Panc1 (cell line): Measurements from ENCODE around the gene DYNC1LI1. TPM values are rescaled to one million over a fixed set of nuclear protein-coding genes. Genes with fewer than 3 reads are reported as not detected.

Experiments used
- ATAC-seq: fragments of 200-7000 bp; cut with Tn5 transposase; 2 replicates; pipeline ENCODE4 v1.9.1; 2020; ENCODE audit warnings: mild to moderate bottlenecking, moderate library complexity
- BruUV-seq: library from RNA; stranded (reverse); fragments of 400-500 nt; replicated peaks from 2 replicates; lab custom pipeline; 2021; lab: Mats Ljungman, UMichigan
- CTCF ChIA-PET: fragments of 300-600 bp; sonication (Branson Sonifier 250); formaldehyde crosslinking; loops from one replicate; lab custom pipeline; 2022; ENCODE audit warnings: antibody characterized with exemption; lab: Charles Lee
- POLR2A ChIA-PET: fragments of 300-600 bp; sonication (Branson Sonifier 250); formaldehyde crosslinking; loops from one replicate; lab custom pipeline; 2022; ENCODE audit warnings: antibody characterized with exemption; lab: Charles Lee
- DNase-seq: peaks from one replicate; pipeline ENCODE4 v3.0.0-alpha.2; 2010; ENCODE audit warnings: low read depth, low spot score
- H3K27ac ChIP-seq: 2 replicates; pipeline ENCODE4 v1.5.1; 2011; ENCODE audit warnings: mild to moderate bottlenecking, low read length, inconsistent platforms
- H3K27me3 ChIP-seq: fragments of 200-500 bp; sonication (Bioruptor generic); 2 replicates; pipeline ENCODE4 v1.6.0; 2014; ENCODE audit warnings: low read length, inconsistent platforms; ENCODE audit not compliant: control insufficient read depth, insufficient read depth
- H3K36me3 ChIP-seq: fragments of 200-500 bp; sonication (Bioruptor generic); 2 replicates; pipeline ENCODE4 v1.5.1; 2014; ENCODE audit warnings: inconsistent platforms, mild to moderate bottlenecking, low read length, moderate library complexity; ENCODE audit not compliant: control insufficient read depth, insufficient read depth
- H3K4me1 ChIP-seq: 2 replicates; pipeline ENCODE4 v1.5.1; 2011; ENCODE audit warnings: inconsistent platforms, mild to moderate bottlenecking, low read length, moderate library complexity; ENCODE audit not compliant: control insufficient read depth, insufficient read depth
- H3K4me3 ChIP-seq, 2 experiments: 2 replicates each; pipeline ENCODE4 v1.5.1; 2011 to 2012; ENCODE audit warnings: low read depth in 2 of 2, low read length in 2 of 2, mild to moderate bottlenecking in 2 of 2, inconsistent platforms in 1 of 2, moderate library complexity in 1 of 2
- H3K9me3 ChIP-seq: fragments of 200-500 bp; sonication (Bioruptor generic); 2 replicates; pipeline ENCODE4 v1.5.1; 2014; ENCODE audit warnings: low read depth, mild to moderate bottlenecking, inconsistent platforms, low read length, moderate library complexity; ENCODE audit not compliant: control insufficient read depth, insufficient read depth
- CTCF ChIP-seq: fragments of 450-650 bp; IDR thresholded peaks from 2 replicates; pipeline ENCODE4 v1.5.1; 2017; ENCODE audit warnings: mild to moderate bottlenecking
- POLR2AphosphoS5 ChIP-seq: IDR thresholded peaks from 2 replicates; pipeline ENCODE4 v1.6.1; 2012; ENCODE audit warnings: mild to moderate bottlenecking, low read depth, low read length, moderate library complexity
- REST ChIP-seq, 2 experiments: IDR thresholded peaks; 2 replicates each; pipeline ENCODE4 v1.6.1; 2011 to 2012; ENCODE audit warnings: low read depth in 2 of 2, control low read depth in 1 of 2, low read length in 1 of 2, mild to moderate bottlenecking in 1 of 2, moderate library complexity in 1 of 2; ENCODE audit not compliant: insufficient read depth in 1 of 2
- SIN3A ChIP-seq: IDR thresholded peaks from 2 replicates; pipeline ENCODE4 v1.6.1; 2012; ENCODE audit warnings: low read depth, mild to moderate bottlenecking, low read length, moderate library complexity, borderline replicate concordance; ENCODE audit not compliant: insufficient read depth
- TCF7L2 ChIP-seq: IDR thresholded peaks from 2 replicates; pipeline ENCODE4 v1.6.1; 2011; ENCODE audit warnings: mild to moderate bottlenecking, low read depth, low read length, inconsistent platforms
- in situ Hi-C: cut with HindIII; loops from 2 replicates; pipeline ENCODE4 v1.10.0; 2016; ENCODE audit warnings: low sequenced_read_pairs, low pct_unique_long_range_greater_than_20kb
- intact Hi-C: fragments of 100-400 bp; cut with micrococcal nuclease; formaldehyde crosslinking; loops from one replicate; pipeline ENCODE4 v1.10.0; 2022; ENCODE audit not compliant: unreplicated experiment
- total RNA-seq: library from RNA; stranded (reverse); gene quantifications from one replicate; pipeline ENCODE4 v1.2.1, GENCODE V29; 2021; ENCODE audit not compliant: unreplicated experiment

Gene DYNC1LI1
- total RNA-seq, 1 experiment from 2014 or later: 30.5 TPM

- no peak overlapping the region for H3K27ac ChIP-seq
- no peaks in the 10 kb centered on the region for H3K9me3 ChIP-seq
- H3K4me1 ChIP-seq: no peaks in the 10 kb centered on the region
- in situ Hi-C loops: no loop called here
- no peaks in the 10 kb centered on the region for H3K27me3 ChIP-seq
- DNase-seq (no peak), ATAC-seq (no peak)
- no peak overlapping the region for H3K4me3 ChIP-seq
- intact Hi-C loops: no loop called here
- no TSS peak for BruUV-seq
- H3K36me3 ChIP-seq: no peaks in the 10 kb centered on the region
- CTCF ChIA-PET: interaction anchor here (0.7 kb wide), 1 partner anchor 104 kb away, joined by 3 read pairs; no protein-coding TSS in a partner anchor
- POLR2A ChIA-PET: no interaction called here
- TF ChIP-seq SIN3A (no peak), TCF7L2 (no peak), POLR2AphosphoS5 (no peak), REST (IDR thresholded peaks at IDR 0.05; ENCODE audit: insufficient read depth in 1 of 2, low read depth in 2 of 2, low read length in 1 of 2) (no peak), CTCF (no peak)
Observed at GRCh38 chr3:32613183-32613582, 42.5 kb upstream of the DYNC1LI1 start.

- TF ChIP-seq TCF7L2: no peak
- no peak for TF ChIP-seq SIN3A
- no peak for TF ChIP-seq CTCF
- TF ChIP-seq POLR2AphosphoS5: no peak
- no peak for TF ChIP-seq REST (IDR thresholded peaks at IDR 0.05; ENCODE audit: insufficient read depth in 1 of 2, low read depth in 2 of 2, low read length in 1 of 2)
- ATAC-seq: no peak
- Histone ChIP-seq H3K4me3 (no peak overlapping the region), H3K36me3 (no peaks in the 10 kb centered on the region), H3K9me3 (no peaks in the 10 kb centered on the region), H3K27me3 (no peaks in the 10 kb centered on the region), H3K27ac (no peak overlapping the region), H3K4me1 (no peaks in the 10 kb centered on the region)
- in situ Hi-C loops (no loop called here), intact Hi-C loops (no loop called here)
- CTCF ChIA-PET: interaction anchor here (0.7 kb wide), 1 partner anchor 103 kb away, joined by 3 read pairs; no protein-coding TSS in a partner anchor
- BruUV-seq: no TSS peak
- DNase-seq: no peak
- POLR2A ChIA-PET: no interaction called here
Observed at GRCh38 chr3:32612547-32612946, 41.9 kb upstream of the DYNC1LI1 start.
